HG03439 (cell line): ENCODE data around the gene HBG1.
"Not testable (repeated sequence)": the region's sequence is repeated elsewhere in the genome, so short reads cannot be mapped to it uniquely, and the experiment has no call there.

Experiments used
- ATAC-seq: cut with Tn5 transposase; IDR thresholded peaks from one replicate; pipeline ENCODE4 v1.9.1; 2021; ENCODE audit warnings: mild to moderate bottlenecking, moderate library complexity; ENCODE audit not compliant: unreplicated experiment

HBG1 gene

DNA sequence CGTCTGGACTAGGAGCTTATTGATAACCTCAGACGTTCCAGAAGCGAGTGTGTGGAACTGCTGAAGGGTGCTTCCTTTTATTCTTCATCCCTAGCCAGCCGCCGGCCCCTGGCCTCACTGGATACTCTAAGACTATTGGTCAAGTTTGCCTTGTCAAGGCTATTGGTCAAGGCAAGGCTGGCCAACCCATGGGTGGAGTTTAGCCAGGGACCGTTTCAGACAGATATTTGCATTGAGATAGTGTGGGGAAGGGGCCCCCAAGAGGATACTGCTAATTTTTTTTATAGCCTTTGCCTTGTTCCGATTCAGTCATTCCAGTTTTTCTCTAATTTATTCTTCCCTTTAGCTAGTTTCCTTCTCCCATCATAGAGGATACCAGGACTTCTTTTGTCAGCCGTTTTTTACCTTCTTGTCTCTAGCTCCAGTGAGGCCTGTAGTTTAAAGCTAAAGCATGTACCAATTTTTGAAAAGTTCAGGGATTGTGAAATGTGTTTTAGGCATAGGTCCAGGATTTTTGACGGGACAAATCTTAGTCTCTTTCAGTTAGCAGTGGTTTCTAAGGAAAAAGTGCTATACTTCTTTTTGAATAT lies at the start of gene HBG1:
TSS of gene HBG1 (minus strand) at position 51 of the 590 bp plus-strand sequence. CDS start 53 bp downstream, outside the sequence.
- not testable (repeated sequence) for ATAC-seq

DNA sequence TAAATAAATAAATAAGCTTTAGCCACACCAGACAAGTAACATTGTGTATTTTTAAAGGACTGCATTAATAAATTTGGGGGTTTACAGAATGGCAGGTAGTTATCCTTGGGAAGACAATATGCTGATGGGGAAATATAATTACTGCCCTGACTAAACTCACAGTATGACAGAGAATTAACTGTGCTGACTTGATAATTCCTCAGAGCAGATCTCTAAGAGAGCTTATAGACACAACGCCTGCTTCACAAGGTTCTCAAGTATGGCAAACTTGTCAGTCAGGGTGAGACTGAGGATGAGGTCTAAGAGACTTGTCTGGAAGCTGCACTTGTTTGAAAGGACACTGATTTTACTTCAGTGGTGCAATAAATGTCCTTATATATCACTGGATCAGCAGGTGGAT lies 48.8 kb upstream of the HBG1 start:
- ATAC-seq: no peak

DNA sequence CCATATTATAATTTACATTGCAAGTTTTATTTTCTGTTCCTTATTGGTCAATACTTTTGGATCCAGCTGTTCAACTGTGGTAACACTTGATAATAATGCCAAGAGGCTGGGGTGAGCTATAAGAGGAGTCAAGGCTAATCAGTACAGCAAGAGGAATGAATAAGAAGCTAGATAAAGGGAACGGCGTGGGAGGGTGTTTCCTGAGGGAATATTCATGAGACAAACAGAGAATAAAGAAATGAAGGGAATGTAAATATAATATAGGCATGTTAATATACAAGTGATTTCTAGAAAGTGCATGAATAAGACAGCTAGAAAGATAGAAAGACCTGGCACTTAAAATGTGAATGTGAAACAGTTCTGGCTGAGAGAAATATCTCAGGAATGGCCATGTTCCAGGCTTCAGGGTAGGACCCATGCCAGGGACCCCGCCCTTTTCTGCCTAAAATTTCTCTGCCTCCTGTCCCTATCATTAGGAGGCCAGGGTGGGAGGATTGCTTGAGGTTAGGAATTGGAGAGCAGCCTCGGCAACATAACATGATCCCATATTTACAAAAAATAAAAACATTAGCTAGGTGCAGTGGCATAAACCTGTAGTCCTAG lies 48.2 kb upstream of the HBG1 start:
- no peak for ATAC-seq

DNA sequence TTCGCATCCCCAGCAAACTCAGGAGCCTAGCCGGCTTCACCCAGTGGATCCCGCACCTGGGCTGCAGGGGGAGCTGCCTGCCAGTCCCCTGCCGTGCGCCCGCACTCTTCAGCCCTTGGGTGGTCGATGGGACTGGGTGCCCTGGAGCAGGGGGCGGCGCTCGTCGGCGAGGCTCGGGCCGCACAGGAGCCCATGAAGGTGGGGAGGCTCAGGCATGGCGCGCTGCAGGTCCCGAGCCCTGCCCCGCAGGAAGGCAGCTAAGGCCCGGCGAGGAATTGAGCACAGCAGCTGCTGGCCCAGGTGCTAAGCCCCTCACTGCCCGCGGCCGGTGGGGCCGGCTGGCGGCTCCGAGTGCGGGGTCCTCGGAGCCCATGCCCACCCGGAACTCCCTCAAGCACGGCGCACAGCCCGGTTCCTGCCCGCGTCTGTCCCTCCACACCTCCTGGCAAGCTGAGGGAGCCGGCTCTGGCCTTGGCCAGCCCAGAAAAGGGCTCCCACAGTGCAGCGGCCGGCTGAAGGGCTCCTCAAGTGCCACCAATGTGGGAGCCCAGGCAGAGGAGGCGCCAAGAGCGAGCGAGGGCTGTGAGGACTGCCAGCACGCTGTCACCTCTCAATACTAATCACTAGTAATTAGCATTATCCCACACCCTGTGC lies 44.8 kb upstream of the HBG1 start:
- ATAC-seq: not testable (repeated sequence)

DNA sequence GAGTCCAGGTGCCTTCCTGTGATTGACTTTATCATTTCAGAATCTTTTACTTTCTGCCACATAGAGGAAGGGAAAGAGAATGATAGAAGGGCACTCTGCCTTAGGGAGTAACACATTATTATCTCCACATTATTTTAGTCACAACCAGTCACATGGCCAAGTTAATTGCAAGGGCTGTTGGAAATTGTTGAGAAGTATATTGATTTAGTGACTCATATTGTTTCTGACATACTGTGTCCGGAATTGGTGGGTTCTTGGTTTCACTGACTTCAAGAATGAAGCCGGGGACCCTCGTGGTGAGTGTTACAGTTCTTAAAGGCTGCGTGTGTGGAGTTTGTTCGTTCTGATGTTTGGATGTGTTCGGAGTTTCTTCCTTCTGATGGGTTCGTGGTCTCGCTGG lies 43.4 kb upstream of the HBG1 start:
- ATAC-seq: no peak

DNA sequence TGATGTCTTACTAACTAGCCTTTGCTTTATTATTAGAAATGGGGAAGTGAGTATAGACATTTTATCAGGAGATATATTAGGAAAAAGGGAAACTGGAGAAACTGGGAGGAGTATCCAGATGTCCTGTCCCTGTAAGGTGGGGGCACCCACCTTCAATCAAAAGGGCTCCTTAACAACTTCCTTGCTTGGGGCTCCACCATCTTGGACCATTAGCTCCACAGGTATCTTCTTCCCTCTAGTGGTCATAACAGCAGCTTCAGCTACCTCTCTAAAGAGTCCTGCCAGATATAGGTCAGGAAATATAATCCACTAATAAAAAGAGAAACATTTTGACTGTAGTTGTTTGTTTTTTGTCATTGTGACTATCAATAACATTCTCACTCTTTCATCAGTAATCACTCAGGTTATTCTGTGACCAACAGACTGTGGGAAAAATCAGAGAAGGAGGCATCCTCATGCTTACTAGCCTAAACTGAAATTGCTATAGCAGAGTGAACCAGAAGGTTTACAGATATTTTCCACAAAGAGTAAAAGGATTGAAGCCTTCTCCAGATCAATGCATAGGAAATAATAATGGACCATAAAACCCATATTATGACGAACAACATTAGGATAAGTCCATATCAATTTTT lies 41.7 kb upstream of the HBG1 start:
- ATAC-seq: peak; percentile 93

DNA sequence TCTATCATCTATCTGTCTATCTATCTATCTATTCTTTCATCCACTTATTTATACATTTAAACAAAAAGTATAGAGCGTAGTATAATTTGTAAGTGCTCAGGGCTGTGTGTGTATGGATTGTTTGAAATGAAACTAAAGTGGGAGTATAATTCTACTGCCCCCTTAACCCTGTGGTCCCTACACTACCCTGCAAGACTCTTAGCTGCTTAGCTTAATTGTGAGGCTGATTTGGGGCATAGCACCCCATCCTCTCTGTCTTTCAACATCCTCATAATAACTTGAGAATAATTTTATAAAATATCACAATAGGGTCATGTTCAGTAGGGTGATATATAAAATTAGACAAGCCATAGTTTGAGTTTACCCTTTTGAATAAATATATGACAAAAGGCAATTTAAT lies 40.4 kb upstream of the HBG1 start:
- ATAC-seq: no peak

DNA sequence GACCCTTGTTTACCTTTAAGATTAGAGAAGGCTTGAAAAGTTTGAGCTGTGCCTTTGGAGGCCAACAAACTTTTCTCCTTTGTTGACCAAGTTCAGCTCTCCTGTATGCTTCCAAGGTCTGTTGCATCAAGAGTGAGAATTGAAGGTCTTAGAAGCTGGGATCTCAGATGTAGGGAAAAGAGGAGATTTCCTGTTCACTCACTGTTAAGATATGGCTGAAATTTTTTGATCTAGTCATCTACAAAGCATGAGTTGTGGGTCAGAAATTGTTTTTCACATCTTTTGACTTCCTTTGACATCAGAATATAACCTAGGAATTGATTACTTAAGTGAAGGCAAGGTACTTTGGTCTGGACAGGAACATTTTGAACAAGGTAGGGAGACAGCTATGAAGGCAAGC lies 40.0 kb upstream of the HBG1 start:
- no peak for ATAC-seq

DNA sequence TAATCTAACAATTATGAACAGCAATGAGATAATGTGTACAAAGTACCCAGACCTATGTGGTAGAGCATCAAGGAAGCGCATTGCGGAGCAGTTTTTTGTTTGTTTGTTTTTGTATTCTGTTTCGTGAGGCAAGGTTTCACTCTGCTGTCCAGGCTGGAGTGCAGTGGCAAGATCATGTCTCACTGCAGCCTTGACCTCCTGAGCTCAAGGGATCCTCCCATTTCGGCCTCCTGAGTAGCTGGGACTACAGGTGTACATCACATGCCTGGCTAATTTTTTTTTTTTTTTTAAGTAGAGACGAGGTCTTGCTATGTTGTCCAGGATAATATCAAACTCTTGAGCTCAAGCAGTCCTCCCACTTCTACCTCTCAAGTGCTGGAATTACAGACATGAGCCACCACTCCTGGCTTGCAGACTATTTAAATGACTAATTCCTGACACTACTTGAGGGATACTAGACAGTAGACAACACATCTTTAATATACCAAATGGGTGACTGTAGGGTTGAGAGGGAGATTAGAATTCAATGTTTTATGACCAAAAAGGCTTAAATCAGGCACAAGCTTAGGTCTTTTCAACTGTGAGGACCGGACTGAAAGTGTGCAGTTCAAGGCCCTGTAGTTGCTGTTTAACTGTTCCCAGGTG lies 39.4 kb upstream of the HBG1 start:
- ATAC-seq: no peak

DNA sequence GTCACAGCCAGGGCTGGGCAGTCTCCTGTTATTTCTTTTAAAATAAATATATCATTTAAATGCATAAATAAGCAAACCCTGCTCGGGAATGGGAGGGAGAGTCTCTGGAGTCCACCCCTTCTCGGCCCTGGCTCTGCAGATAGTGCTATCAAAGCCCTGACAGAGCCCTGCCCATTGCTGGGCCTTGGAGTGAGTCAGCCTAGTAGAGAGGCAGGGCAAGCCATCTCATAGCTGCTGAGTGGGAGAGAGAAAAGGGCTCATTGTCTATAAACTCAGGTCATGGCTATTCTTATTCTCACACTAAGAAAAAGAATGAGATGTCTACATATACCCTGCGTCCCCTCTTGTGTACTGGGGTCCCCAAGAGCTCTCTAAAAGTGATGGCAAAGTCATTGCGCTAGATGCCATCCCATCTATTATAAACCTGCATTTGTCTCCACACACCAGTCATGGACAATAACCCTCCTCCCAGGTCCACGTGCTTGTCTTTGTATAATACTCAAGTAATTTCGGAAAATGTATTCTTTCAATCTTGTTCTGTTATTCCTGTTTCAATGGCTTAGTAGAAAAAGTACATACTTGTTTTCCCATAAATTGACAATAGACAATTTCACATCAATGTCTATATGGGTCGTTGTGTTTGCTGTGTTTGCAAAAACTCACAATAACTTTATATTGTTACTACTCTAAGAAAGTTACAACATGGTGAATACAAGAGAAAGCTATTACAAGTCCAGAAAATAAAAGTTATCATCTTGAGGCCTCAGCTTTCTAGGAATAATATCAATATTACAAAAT lies 38.6 kb upstream of the HBG1 start:
- ATAC-seq: no peak

DNA sequence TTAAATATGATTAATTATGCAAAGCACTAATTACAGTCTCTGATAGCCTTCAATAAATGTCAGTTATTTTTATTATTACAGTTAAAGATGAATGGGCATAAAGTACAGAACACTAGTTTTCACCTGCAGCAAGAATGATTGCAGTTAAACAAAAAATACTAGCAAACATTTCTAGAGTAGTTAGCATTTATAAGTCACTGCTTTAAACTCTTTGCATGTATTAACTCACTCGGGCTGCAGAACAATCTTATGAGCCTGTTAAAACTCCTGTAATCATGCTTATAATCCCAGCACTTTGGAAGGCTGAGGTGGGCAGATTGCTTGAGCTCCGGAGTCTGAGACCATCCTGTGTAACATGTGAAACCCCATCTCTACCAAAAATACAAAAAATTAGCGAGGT lies 37.2 kb upstream of the HBG1 start:
- ATAC-seq: no peak

DNA sequence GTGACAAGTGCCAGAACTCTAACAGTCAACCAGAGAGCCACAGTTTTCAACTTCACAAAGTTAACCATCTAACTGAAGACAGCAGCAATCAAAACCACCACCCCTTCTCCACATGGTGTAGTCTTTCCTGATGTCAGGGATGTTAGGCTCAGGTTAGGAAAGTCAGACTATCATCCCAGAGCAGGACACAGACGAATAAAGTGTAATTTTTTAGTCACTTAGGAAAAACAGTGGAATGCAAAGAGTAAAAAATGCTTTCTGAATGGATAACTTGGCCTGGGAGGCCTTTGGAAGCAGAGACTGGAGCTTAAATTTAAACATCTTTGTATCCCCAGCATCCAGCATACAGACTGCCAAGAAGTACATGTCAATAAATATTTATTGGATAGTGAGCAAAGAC lies 36.7 kb upstream of the HBG1 start:
- ATAC-seq: no peak

DNA sequence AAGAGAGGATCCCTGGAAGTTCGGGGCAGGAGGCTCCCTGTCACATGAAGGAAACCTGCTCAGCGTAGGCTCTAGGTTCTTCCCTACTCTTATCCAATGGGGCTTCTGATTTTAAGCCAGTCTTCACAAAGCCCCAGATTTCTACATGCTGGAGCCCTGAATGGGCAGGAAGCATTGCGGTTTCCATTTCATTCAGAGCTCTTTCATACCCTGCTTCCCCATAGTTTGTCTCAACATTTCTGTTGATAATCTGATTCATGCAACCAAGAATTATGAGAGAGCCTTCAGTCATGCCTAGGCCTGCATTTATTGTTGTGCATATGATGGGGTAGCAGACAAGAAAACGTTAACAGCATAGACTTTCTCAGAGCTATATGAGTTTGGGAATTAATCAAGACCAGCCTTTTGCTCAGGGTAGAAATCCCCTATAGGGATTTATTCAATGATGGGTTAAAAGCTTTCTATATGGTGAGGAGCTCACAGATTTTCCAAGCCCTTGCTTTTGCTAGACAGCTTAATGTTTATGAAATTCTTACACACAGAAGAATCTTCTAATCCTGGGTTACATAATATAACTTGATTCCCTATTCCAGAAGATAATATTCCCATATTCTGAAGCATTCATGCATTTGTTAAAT lies 36.2 kb upstream of the HBG1 start:
- ATAC-seq: no peak

DNA sequence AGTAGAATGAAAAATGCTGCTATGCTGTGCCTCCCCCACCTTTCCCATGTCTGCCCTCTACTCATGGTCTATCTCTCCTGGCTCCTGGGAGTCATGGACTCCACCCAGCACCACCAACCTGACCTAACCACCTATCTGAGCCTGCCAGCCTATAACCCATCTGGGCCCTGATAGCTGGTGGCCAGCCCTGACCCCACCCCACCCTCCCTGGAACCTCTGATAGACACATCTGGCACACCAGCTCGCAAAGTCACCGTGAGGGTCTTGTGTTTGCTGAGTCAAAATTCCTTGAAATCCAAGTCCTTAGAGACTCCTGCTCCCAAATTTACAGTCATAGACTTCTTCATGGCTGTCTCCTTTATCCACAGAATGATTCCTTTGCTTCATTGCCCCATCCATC lies 35.0 kb upstream of the HBG1 start:
- ATAC-seq: no peak

DNA sequence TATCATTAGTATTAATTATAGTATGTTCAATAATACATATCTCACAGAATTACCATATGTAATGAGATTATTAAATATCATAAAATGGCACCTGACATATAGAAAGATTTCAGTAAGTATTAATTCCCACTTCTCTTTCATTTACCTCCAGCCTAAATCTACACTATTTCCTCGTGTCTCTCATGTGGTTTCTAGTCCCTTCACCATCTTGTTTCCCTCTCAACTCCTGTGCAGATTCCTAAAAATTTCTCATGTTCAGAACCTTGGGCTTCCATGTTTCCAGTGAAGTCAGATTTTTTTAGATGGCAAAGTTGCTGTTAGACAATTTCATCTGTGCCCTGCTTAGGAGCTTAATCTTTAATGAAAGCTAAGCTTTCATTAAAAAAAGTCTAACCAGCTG lies 34.2 kb upstream of the HBG1 start:
- ATAC-seq: no peak

DNA sequence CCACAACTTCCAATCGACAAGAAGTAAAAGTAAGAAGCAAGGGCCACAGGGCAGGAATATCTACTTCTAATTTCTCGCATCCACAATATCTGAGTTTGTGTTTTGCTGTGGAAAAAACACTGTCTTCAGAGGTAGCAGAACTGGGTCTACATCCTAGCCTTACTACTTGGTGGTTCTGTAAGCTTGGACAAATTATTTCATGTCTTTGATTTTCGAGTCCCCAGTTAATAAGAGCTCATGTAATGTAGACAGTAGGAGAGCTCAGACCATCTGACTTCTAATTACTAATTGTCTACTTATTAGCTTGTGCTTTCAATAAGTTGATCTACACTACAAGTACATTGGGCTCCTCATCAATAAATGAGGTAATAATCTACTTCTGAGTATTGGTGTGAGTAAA lies 33.4 kb upstream of the HBG1 start:
- no peak for ATAC-seq

DNA sequence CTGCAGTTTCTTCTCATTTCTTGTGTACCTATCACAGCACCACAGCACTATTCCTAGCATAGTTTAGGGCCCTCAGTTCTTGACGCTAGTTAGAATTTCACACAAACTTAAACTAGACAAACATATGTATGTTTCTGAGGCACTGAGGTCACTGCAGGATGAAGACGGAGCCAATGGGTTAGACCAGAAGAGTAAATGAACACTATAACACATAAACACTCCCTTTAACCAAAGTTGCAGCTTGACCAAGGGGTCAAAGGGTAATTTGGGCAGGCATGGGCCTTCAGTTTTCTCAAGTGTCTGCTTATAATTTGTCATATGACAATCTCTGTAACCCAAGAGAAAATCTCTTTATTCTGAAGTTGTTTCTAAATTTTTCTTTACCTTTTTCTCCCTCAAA lies 33.0 kb upstream of the HBG1 start:
- ATAC-seq: no peak

DNA sequence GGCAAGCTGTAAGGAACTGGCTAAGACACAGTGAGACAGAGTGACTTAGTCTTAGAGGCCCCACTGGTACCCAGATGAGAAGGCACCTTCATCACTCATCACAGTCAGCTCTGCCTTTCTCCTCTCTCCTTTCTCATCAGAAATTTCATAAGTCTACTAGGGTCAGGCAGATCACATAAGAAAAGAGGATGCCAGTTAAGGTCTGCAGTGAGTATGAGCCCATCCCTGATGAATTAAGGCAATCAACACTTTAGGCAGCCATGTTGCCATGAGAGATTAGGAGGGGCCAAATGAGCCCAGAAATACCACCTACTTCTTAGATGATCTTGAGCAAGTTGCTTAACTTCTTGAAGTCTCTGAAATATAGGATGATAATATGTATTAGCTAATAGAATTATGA lies 31.9 kb upstream of the HBG1 start:
- ATAC-seq: no peak

DNA sequence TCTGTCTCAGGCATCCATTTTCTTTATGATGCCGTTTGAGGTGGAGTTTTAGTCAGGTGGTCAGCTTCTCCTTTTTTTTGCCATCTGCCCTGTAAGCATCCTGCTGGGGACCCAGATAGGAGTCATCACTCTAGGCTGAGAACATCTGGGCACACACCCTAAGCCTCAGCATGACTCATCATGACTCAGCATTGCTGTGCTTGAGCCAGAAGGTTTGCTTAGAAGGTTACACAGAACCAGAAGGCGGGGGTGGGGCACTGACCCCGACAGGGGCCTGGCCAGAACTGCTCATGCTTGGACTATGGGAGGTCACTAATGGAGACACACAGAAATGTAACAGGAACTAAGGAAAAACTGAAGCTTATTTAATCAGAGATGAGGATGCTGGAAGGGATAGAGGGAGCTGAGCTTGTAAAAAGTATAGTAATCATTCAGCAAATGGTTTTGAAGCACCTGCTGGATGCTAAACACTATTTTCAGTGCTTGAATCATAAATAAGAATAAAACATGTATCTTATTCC lies 31.0 kb upstream of the HBG1 start:
- ATAC-seq: peak; percentile 85

DNA sequence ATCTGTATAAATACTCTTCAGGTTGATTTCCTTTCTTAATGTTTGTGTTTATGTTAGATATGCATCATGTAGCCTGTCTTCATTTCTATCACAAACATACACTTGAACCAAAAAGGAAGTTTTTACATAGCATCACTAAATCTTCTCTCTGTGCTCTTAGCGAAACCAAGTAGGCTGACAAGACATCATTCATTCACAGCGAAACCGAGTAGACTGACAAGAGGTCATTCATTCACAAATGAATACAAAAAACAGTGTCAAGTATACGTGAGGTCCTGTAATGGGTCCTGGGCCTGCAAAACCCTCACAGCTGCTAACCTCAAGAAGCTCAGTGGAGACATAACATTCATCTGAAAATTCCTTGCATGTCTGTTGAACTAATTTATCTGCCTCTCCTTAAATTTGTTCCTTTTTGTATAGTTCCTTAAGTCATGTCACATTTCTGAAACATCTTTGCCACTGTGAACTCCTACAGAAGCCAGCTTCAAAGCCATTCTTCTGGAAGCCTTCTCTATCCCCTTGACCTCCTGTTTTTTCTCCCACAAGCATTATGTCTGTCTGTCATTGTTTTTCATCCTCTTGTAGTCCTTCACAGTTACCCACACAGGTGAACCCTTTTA lies 29.9 kb upstream of the HBG1 start:
- ATAC-seq: no peak
